Endothelial cell (in vitro differentiated cells): ENCODE measurements around the gene DENND2A. TPM values are rescaled to one million over a fixed set of nuclear protein-coding genes. Genes with fewer than 3 reads are reported as not detected.

ENCODE experiments used
- DNase-seq: peaks from one replicate; pipeline ENCODE4 v3.0.0; 2021; ENCODE audit warnings: low spot score
- H3K27ac Mint-ChIP-seq: one replicate; pipeline ENCODE4 v1.8.0; 2021; ENCODE audit warnings: mixed read lengths, inconsistent platforms; ENCODE audit not compliant: unreplicated experiment
- H3K27me3 Mint-ChIP-seq: one replicate; pipeline ENCODE4 v1.8.0; 2021; ENCODE audit warnings: mild to moderate bottlenecking, moderate library complexity, mixed read lengths, inconsistent platforms; ENCODE audit not compliant: unreplicated experiment
- H3K36me3 Mint-ChIP-seq: one replicate; pipeline ENCODE4 v1.8.0; 2021; ENCODE audit warnings: mild to moderate bottlenecking, low read depth, mixed read lengths, inconsistent platforms; ENCODE audit not compliant: unreplicated experiment
- H3K4me1 Mint-ChIP-seq: one replicate; pipeline ENCODE4 v1.8.0; 2021; ENCODE audit warnings: mild to moderate bottlenecking, mixed read lengths, inconsistent platforms; ENCODE audit not compliant: unreplicated experiment
- H3K4me3 Mint-ChIP-seq: one replicate; pipeline ENCODE4 v1.8.0; 2021; ENCODE audit warnings: mild to moderate bottlenecking, mixed read lengths, inconsistent platforms; ENCODE audit not compliant: unreplicated experiment
- H3K9me3 Mint-ChIP-seq: one replicate; pipeline ENCODE4 v1.8.0; 2021; ENCODE audit warnings: mixed read lengths, inconsistent platforms; ENCODE audit not compliant: unreplicated experiment
- total RNA-seq: library from RNA; stranded (reverse); fragmentation: NEBNext Ultra II Directional; extraction: Animal tissue kit (Norgen Biotek cat#: 25700); gene quantifications from one replicate; pipeline ENCODE4 v1.2.1, GENCODE V29; 2021; ENCODE audit not compliant: unreplicated experiment
- TF ChIP-seq, protein P1 (sequence below): fragments of 200-600 bp; sonication (generic); IDR thresholded peaks from one replicate; pipeline ENCODE4 v1.5.0; 2021; ENCODE audit warnings: antibody characterized with exemption; ENCODE audit not compliant: unreplicated experiment

Gene DENND2A
- total RNA-seq, 1 donor from 2014 or later: 41.0 TPM

DNA sequence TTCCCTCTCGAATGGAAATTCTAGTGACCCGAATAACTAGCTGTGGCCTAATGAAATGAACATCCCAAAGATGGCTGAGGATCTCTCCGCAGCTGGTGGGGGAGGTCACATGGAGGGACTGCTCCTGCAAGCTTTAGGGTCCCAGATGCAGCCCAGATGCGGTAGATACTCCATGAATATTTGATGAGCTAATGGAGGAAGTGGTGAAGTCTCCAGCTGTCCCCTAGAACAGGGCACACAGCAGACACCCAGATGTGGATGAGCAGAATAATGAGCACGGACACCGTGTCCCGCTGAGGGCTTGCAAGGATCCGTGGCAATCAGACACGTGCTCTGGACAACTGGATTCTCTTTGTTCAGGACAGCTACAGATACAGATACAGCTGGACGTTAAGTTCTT, 59.2 kb downstream of the DENND2A start:
- H3K27ac Mint-ChIP-seq: no peak overlapping the region
- no peaks in the 10 kb centered on the region for H3K9me3 Mint-ChIP-seq
- TF ChIP-seq, protein P1, sequence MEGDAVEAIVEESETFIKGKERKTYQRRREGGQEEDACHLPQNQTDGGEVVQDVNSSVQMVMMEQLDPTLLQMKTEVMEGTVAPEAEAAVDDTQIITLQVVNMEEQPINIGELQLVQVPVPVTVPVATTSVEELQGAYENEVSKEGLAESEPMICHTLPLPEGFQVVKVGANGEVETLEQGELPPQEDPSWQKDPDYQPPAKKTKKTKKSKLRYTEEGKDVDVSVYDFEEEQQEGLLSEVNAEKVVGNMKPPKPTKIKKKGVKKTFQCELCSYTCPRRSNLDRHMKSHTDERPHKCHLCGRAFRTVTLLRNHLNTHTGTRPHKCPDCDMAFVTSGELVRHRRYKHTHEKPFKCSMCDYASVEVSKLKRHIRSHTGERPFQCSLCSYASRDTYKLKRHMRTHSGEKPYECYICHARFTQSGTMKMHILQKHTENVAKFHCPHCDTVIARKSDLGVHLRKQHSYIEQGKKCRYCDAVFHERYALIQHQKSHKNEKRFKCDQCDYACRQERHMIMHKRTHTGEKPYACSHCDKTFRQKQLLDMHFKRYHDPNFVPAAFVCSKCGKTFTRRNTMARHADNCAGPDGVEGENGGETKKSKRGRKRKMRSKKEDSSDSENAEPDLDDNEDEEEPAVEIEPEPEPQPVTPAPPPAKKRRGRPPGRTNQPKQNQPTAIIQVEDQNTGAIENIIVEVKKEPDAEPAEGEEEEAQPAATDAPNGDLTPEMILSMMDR: no peak
- no peaks in the 10 kb centered on the region for H3K27me3 Mint-ChIP-seq
- DNase-seq: no peak
- no peaks in the 10 kb centered on the region for H3K4me1 Mint-ChIP-seq
- no peak overlapping the region for H3K4me3 Mint-ChIP-seq
- H3K36me3 Mint-ChIP-seq: peaks cover 26% of the 10 kb centered on the region

DNA sequence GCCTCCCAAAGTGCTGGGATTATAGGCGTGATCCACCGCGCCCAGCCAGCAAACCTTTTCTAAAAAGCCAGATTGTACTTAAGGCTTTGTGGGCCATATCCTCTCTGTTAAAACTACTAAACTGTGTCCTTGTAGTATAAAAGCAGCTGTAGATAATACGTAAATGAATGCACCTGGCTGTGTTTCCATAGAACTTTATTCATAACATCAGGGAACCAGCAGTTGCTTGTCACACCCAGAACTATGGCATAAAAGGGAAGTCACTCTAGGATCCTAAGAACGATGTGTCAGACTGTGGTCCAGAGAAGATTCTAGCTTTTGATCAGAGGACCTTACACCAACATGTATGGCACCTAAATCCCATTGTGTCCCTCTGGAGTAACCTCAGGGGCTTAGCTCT, 63.0 kb downstream of the DENND2A start:
- Mint-ChIP-seq H3K36me3 (peaks cover 14% of the 10 kb centered on the region), H3K4me3 (no peak overlapping the region), H3K4me1 (no peaks in the 10 kb centered on the region), H3K9me3 (no peaks in the 10 kb centered on the region), H3K27ac (no peak overlapping the region), H3K27me3 (no peaks in the 10 kb centered on the region)
- TF ChIP-seq, protein P1: no peak
- no peak for DNase-seq

DNA sequence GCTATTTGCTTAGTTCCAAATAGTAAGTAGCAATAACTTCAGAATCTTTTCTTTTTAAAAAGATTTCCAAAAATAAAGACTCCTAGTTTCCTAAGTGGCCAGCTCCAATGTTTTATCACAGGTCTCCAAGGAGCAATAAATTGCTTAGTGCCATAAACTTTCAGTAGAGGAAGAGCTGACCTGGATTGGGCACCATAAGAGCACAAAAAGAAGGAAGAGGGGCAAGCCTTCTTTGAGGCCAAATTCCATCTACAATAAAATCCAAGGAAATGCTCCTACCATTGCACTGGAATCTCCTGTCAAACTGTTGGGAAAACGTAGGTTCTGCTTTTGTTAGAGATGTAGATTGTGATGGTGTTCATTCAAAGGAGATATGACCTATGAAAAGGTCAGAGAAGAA, 64.0 kb downstream of the DENND2A start:
- Mint-ChIP-seq H3K27me3 (no peaks in the 10 kb centered on the region), H3K9me3 (no peaks in the 10 kb centered on the region), H3K4me3 (no peak overlapping the region), H3K36me3 (peaks cover 14% of the 10 kb centered on the region), H3K27ac (no peak overlapping the region), H3K4me1 (no peaks in the 10 kb centered on the region)
- DNase-seq: no peak
- TF ChIP-seq, protein P1: no peak

DNA sequence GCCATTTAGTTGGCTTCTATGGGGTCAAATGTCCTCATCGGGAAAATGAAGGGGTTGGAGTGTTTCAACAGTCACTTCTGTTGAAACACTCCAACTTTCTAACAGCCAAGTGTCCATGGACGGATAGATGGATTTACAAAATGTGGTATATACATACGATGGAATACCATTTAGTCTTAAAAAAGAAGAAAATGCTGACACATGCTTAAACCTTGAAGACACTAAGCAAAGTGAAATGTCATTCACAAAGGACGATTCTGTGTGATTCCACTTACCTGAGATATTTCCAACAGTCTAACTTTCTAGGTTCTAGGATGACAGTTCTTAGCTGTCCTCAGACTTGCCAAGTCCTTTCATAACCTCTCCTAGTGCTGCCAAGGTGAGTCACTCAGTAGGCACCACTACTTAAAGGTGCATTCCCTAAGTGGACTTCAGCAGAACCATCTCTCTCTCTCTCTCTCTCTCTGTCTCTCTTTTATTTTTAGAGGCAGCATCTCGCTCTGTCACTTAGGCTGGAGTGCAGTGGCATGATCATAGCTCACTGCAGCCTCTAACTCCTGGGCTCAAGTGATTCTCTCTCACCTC, 69.0 kb downstream of the DENND2A start:
- Mint-ChIP-seq H3K9me3 (no peaks in the 10 kb centered on the region), H3K36me3 (peaks cover 29% of the 10 kb centered on the region), H3K4me1 (peaks cover 2% of the 10 kb centered on the region), H3K27ac (no peak overlapping the region), H3K27me3 (no peaks in the 10 kb centered on the region), H3K4me3 (no peak overlapping the region)
- DNase-seq: no peak
- TF ChIP-seq, protein P1: no peak

DNA sequence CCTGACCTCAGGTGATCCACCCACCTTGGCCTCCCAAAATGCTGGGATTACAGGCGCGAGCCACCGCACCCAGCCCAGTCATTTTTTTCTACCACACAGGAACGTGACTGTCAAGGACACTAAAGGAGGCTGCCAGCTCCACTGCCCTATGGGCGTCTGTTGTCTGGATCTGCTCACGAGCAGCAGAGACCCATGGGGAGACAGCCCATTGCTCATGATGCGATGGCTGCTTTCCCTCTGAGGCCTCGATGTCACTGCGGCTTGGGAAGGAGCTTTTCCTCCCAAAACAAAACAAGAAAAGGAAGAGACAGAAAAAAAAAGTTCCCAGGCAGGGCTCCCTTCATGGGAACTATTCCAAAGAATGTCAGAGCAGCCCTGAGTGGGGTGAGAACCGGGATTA, 70.5 kb downstream of the DENND2A start:
- peaks cover 33% of the 10 kb centered on the region for H3K36me3 Mint-ChIP-seq
- DNase-seq: no peak
- no peak overlapping the region for H3K27ac Mint-ChIP-seq
- H3K4me1 Mint-ChIP-seq: peaks cover 2% of the 10 kb centered on the region
- H3K9me3 Mint-ChIP-seq: no peaks in the 10 kb centered on the region
- H3K27me3 Mint-ChIP-seq: no peaks in the 10 kb centered on the region
- no peak overlapping the region for H3K4me3 Mint-ChIP-seq
- TF ChIP-seq, protein P1: no peak
